Measurements from ENCODE around the gene EIF4G3.
"Not testable (repeated sequence)": the region's sequence is repeated elsewhere in the genome, so short reads cannot be mapped to it uniquely, and the experiment has no call there.

The EIF4G3 gene

GRCh38 chr1:20931930-20932436 is 244.7 kb downstream of the EIF4G3 start:
- DNase-seq = no peak

GRCh38 chr1:20930427-20930826 is 246.3 kb downstream of the EIF4G3 start:
- DNase-seq = no peak

- peak; percentile 12 to 16 for DNase-seq
Observed at GRCh38 chr1:20928146-20928545, 248.6 kb downstream of the EIF4G3 start.

GRCh38 chr1:20921285-20921684 is 255.4 kb downstream of the EIF4G3 start:
- no peak for DNase-seq

- no peak for DNase-seq
Observed at GRCh38 chr1:20913242-20913641, 263.5 kb downstream of the EIF4G3 start.

GRCh38 chr1:20907526-20907925 is 269.2 kb downstream of the EIF4G3 start:
- DNase-seq = not testable (repeated sequence)

- DNase-seq = no peak
Observed at GRCh38 chr1:20903437-20903836, 273.3 kb downstream of the EIF4G3 start.

GRCh38 chr1:20900056-20900455 is 276.6 kb downstream of the EIF4G3 start:
- DNase-seq = no peak

- DNase-seq = no peak
Observed at GRCh38 chr1:20899154-20899972, 277.3 kb downstream of the EIF4G3 start.

- DNase-seq = no peak
Observed at GRCh38 chr1:20896826-20897225, 279.9 kb downstream of the EIF4G3 start.

GRCh38 chr1:20893931-20894330 is 282.8 kb downstream of the EIF4G3 start:
- no peak for DNase-seq

- no peak for DNase-seq
Observed at GRCh38 chr1:20891091-20891490, 285.6 kb downstream of the EIF4G3 start.

GRCh38 chr1:20887246-20887645 is 289.5 kb downstream of the EIF4G3 start:
- DNase-seq = no peak

- DNase-seq = no peak
Observed at GRCh38 chr1:20885121-20885520, 291.6 kb downstream of the EIF4G3 start.

GRCh38 chr1:20884513-20884912 is 292.2 kb downstream of the EIF4G3 start:
- no peak for DNase-seq

GRCh38 chr1:20883766-20884165 is 292.9 kb downstream of the EIF4G3 start:
- DNase-seq = no peak

GRCh38 chr1:20882837-20883236 is 293.9 kb downstream of the EIF4G3 start:
- DNase-seq = no peak

- no peak for DNase-seq
Observed at GRCh38 chr1:20878799-20879198, 297.9 kb downstream of the EIF4G3 start.

GRCh38 chr1:20875198-20875973 is 301.3 kb downstream of the EIF4G3 start:
- DNase-seq = no peak

GRCh38 chr1:20873311-20873710 is 303.4 kb downstream of the EIF4G3 start:
- peak in 1 of 2 donors; percentile 21 for DNase-seq

GRCh38 chr1:20871419-20871818 is 305.3 kb downstream of the EIF4G3 start:
- no peak for DNase-seq

- no peak for DNase-seq
Observed at GRCh38 chr1:20870718-20871117, 306.0 kb downstream of the EIF4G3 start.

- no peak for DNase-seq
Observed at GRCh38 chr1:20868263-20868662, 308.4 kb downstream of the EIF4G3 start.

- no peak for DNase-seq
Observed at GRCh38 chr1:20867847-20868246, 308.9 kb downstream of the EIF4G3 start.

All from inflammatory macrophage treated with lipopolysaccharide for 1 hour (primary cell).